ENCODE data around the gene ANKLE2.

Gene ANKLE2

GRCh38 chr12:132687211-132688164 is 74.1 kb downstream of the ANKLE2 start, which contains the start of the genes POLE and PXMP2:
POLE (minus strand) TSS chr12:132687342; CDS start chr12:132687315, 27 bp downstream.
PXMP2 (plus strand) TSS chr12:132687587; CDS start chr12:132687671, 84 bp downstream.
- H3K4me3 ChIP-seq (ENCODE audit: low read depth, low read length), result peak within 1 kb of the TSS; percentile 54
- no peak for TF ChIP-seq CTCF (IDR thresholded peaks at IDR 0.05; ENCODE audit: low read depth, low read length)
- DNase-seq (ENCODE audit: low read depth, low spot score), result peak; percentile 97
- in situ Hi-C loops (cut with HindIII; ENCODE audit: low sequenced_read_pairs), result no loop called here

- DNase-seq (ENCODE audit: low read depth, low spot score), result no peak
- TF ChIP-seq CTCF (IDR thresholded peaks at IDR 0.05; ENCODE audit: low read depth, low read length), result no peak
- H3K4me3 ChIP-seq (ENCODE audit: low read depth, low read length), result peak overlapping the region; percentile 54
- in situ Hi-C loops (cut with HindIII; ENCODE audit: low sequenced_read_pairs), result no loop called here
These were observed 74.8 kb downstream of the ANKLE2 start for GRCh38 chr12:132686825-132687210.

GRCh38 chr12:132685400-132685799 is 76.2 kb downstream of the ANKLE2 start:
- in situ Hi-C loops (cut with HindIII; ENCODE audit: low sequenced_read_pairs), result no loop called here
- TF ChIP-seq CTCF (IDR thresholded peaks at IDR 0.05; ENCODE audit: low read depth, low read length), result no peak
- no peak for DNase-seq (ENCODE audit: low read depth, low spot score)
- H3K4me3 ChIP-seq (ENCODE audit: low read depth, low read length), result no peak overlapping the region

GRCh38 chr12:132677492-132677891 is 84.1 kb downstream of the ANKLE2 start:
- in situ Hi-C loops (cut with HindIII; ENCODE audit: low sequenced_read_pairs), result no loop called here
- H3K4me3 ChIP-seq (ENCODE audit: low read depth, low read length), result no peak overlapping the region
- TF ChIP-seq CTCF (IDR thresholded peaks at IDR 0.05; ENCODE audit: low read depth, low read length), result no peak
- DNase-seq (ENCODE audit: low read depth, low spot score), result no peak

GRCh38 chr12:132675757-132676432 is 85.7 kb downstream of the ANKLE2 start:
- DNase-seq (ENCODE audit: low read depth, low spot score), result no peak
- no peak overlapping the region for H3K4me3 ChIP-seq (ENCODE audit: low read depth, low read length)
- TF ChIP-seq CTCF (IDR thresholded peaks at IDR 0.05; ENCODE audit: low read depth, low read length), result no peak
- in situ Hi-C loops (cut with HindIII; ENCODE audit: low sequenced_read_pairs), result no loop called here

All from astrocyte of the spinal cord (primary cell).